Fibroblast of villous mesenchyme (primary cell): Measurements from ENCODE around the gene SLC50A1. TPM values are rescaled to one million over a fixed set of nuclear protein-coding genes. Genes with fewer than 3 reads are reported as not detected.

Experiments used
- DNase-seq: peaks from one replicate; pipeline ENCODE4 v3.0.0-alpha.2; 2010; ENCODE audit warnings: low read depth
- H3K4me3 ChIP-seq: 2 replicates; pipeline ENCODE4 v1.5.1; 2011; ENCODE audit warnings: low read depth, mild to moderate bottlenecking, low read length
- CTCF ChIP-seq: IDR thresholded peaks from 2 replicates; pipeline ENCODE4 v1.5.1; 2012; ENCODE audit warnings: low read depth, mild to moderate bottlenecking, low read length; ENCODE audit not compliant: insufficient read depth
- total RNA-seq: library from RNA; depleted of rRNA; stranded (reverse); fragments of >200 nt; gene quantifications from 2 replicates; pipeline ENCODE4 v1.2.3, GENCODE V29; 2012

Gene SLC50A1
- total RNA-seq, 1 donor, result 58.7 TPM

GRCh38 chr1:155107309-155108264 is 28.1 kb upstream of the SLC50A1 start:
- no peak for TF ChIP-seq CTCF

GRCh38 chr1:155108296-155108695 is 27.4 kb upstream of the SLC50A1 start:
- no peak for TF ChIP-seq CTCF
- DNase-seq, result no peak
- no peak overlapping the region for H3K4me3 ChIP-seq

More at GRCh38 chr1:155107309-155108264, 28.1 kb upstream of the SLC50A1 start:
- no peak overlapping the region for H3K4me3 ChIP-seq
- DNase-seq, result no peak

GRCh38 chr1:155110381-155110780 is 25.3 kb upstream of the SLC50A1 start:
- TF ChIP-seq CTCF, result no peak
- no peak for DNase-seq
- H3K4me3 ChIP-seq, result no peak overlapping the region

GRCh38 chr1:155110826-155111225 is 24.8 kb upstream of the SLC50A1 start:
- TF ChIP-seq CTCF, result no peak
- H3K4me3 ChIP-seq, result no peak overlapping the region
- no peak for DNase-seq

- TF ChIP-seq CTCF, result no peak
- no peak overlapping the region for H3K4me3 ChIP-seq
- DNase-seq, result no peak
Measured at GRCh38 chr1:155113450-155113980, 22.1 kb upstream of the SLC50A1 start.

- no peak for DNase-seq
- no peak for TF ChIP-seq CTCF
- H3K4me3 ChIP-seq, result no peak overlapping the region
Measured at GRCh38 chr1:155116113-155116764, 19.4 kb upstream of the SLC50A1 start.
